ENCODE measurements around the gene DRAXIN. TPM values are rescaled to one million over a fixed set of nuclear protein-coding genes. Genes with fewer than 3 reads are reported as not detected.

Gene DRAXIN
- total RNA-seq, 4 donors from 2014 or later, result 0.17 TPM; not detected in 3

DNA sequence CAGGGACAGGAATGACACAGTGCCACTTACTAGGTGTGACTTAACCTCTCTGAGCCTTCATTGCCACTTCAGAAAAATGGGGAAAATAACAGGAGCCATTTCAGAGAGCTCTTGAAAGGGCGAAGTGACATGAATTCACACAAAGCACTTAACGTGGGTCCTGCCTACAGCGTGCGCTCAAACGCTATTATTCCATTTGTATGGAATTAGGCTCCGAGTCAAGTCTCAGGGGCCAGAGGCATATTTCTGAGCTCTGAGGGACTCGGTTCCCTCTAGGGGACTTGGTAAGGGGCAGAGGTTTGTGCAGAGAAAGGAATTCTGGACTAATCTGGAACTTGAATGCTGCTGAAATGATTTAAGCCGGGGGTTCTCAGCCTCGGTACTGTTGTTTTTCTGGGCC is 14.1 kb downstream of the DRAXIN start:
- TF ChIP-seq CTCF (IDR thresholded peaks at IDR 0.05; ENCODE audit: low read depth), result no peak

DNA sequence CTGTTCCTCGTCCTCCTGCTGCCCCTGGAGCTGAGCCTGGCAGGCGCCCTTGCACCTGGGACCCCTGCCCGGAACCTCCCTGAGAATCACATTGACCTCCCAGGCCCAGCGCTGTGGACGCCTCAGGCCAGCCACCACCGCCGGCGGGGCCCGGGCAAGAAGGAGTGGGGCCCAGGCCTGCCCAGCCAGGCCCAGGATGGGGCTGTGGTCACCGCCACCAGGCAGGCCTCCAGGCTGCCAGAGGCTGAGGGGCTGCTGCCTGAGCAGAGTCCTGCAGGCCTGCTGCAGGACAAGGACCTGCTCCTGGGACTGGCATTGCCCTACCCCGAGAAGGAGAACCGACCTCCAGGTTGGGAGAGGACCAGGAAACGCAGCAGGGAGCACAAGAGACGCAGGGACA is 14.8 kb downstream of the DRAXIN start:
- TF ChIP-seq CTCF (IDR thresholded peaks at IDR 0.05; ENCODE audit: low read depth), result no peak

DNA sequence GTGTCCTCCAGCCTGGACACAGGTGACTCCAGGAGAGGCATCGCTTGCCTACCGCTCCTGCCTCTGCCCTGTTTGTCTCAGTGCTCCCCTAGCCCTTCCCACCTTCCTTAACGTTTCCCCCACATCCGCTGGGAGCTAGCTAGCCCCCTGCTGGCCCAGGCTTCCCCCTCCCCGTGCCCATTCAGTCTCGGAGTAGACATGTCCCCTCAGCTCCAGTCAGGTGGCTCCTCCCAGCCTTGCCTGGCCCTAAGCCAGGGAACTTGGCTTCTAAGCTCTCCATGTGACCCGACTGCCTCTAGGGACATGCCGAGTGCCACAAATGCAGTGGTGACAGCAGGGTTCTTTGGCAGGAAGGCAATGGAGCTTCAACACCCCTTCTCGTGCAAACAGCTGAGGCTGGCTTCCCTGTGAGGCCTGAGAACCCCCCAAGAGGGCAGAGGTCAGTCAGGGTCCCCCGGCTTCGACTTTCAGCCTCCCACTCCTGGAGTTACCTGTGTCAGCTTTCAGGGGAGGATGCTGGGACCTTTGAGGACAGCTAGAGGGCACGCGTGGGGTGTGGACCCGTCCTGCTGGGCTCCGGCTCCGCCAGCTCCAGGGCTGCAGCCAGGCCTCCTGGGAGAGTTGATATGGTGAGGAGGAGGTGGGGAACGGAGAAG is 16.2 kb downstream of the DRAXIN start:
- TF ChIP-seq CTCF (IDR thresholded peaks at IDR 0.05; ENCODE audit: low read depth), result no peak

DNA sequence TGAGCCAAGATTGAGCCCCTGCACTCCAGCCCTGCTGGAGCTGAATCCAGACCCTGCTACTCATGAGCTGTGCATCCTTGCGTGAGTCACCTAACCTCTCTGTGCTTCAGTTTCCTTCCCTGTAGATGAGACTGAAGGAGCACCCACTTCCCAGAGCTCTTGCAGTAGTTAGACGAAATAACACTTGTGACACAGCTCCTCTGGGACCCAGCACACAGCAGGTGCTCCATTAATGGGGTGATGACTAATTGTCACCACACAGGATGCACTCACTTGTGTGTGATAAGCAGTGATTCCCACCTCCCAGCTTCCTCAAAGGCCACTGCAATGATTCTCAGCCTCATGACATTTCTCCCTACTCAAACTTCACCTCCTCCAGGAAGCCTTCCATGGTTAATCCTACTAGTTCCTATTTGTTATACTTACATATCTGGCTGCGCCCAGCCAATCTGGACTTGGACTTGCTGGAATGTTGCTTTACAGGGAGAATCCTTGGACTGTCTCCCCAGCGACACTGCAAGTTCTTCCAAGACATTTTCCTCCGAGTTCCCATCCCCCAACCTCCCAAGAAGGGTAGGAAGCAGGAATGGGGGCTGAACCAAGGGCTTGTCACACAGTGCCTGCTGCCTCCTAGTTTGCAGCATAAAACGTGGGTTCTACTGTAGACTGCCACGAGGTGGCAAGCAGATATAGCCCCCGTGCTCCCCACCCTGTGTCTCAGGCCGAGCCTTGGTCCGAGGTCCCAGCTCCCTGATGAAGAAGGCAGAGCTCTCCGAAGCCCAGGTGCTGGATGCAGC is 17.2 kb downstream of the DRAXIN start:
- TF ChIP-seq CTCF (IDR thresholded peaks at IDR 0.05; ENCODE audit: low read depth), result no peak

DNA sequence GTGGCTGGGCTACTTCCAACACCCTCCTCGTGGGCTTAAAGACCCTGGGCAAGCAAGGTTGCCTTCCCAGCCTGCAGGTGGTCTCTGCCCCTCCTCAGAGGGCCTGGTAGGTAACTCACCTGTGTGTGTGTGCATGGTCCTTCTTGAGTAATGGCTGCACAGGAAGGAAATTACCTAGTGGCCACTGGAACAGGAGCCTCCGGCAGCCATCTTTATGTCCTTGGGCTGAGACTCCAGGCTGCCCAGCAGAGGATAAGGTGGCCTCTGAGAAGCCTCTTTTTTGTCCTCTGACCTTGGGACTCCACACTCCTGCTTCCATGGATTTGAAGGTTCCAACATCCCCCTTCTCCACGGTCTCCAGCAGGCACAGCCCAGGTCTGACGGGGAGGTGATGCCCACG is 20.0 kb downstream of the DRAXIN start:
- TF ChIP-seq CTCF (IDR thresholded peaks at IDR 0.05; ENCODE audit: low read depth), result no peak

DNA sequence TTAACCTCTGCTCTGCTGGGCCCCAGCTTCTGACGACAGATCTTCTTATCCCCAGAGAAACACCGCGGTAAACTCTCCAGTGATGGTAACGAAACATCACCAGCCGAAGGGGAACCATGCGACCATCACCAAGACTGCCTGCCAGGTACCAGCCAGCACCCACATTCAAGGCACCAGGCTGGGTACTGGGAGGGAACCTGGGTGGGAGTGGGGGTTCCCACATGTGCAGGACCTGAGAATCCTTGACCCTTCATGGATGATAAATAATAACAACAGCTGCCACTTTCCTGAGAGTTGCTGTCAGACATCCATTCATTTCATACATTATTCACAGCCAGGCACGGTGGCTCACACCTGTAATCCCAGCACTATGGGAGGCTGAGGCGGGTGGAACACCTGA is 20.8 kb downstream of the DRAXIN start:
- TF ChIP-seq CTCF (IDR thresholded peaks at IDR 0.05; ENCODE audit: low read depth), result no peak

- no peak for TF ChIP-seq CTCF (IDR thresholded peaks at IDR 0.05; ENCODE audit: low read depth)
Measured at GRCh38 chr1:11713095-11713494, 21.6 kb downstream of the DRAXIN start.
